Measurements from ENCODE around the gene PRRT2. TPM values are rescaled to one million over a fixed set of nuclear protein-coding genes. Genes with fewer than 3 reads are reported as not detected.
A peak's percentile ranks its signal among the peaks of the same experiment; 100 is the strongest.
"Not testable (repeated sequence)": the region's sequence is repeated elsewhere in the genome, so short reads cannot be mapped to it uniquely, and the experiment has no call there.

PRRT2 gene
- 3.3 and 7.4 TPM in 2 replicates for total RNA-seq (2014; rRNA removed; shearing (Covaris generic))

GRCh38 chr16:29811896-29812665 is at the start of gene PRRT2:
Gene PRRT2 (plus strand): TSS chr16:29812193. CDS start chr16:29813055, 862 bp downstream.
- DNase-seq (ENCODE audit: low spot score), result no peak

GRCh38 chr16:29763326-29763725 is 48.7 kb upstream of the PRRT2 start:
- DNase-seq (ENCODE audit: low spot score), result no peak

GRCh38 chr16:29765167-29766032 is 46.6 kb upstream of the PRRT2 start:
- peak; percentile 14 for DNase-seq (ENCODE audit: low spot score)

- no peak for DNase-seq (ENCODE audit: low spot score)
Observed at GRCh38 chr16:29766571-29766970, 45.4 kb upstream of the PRRT2 start.

GRCh38 chr16:29767062-29767461 is 44.9 kb upstream of the PRRT2 start:
- DNase-seq (ENCODE audit: low spot score), result no peak

DNA sequence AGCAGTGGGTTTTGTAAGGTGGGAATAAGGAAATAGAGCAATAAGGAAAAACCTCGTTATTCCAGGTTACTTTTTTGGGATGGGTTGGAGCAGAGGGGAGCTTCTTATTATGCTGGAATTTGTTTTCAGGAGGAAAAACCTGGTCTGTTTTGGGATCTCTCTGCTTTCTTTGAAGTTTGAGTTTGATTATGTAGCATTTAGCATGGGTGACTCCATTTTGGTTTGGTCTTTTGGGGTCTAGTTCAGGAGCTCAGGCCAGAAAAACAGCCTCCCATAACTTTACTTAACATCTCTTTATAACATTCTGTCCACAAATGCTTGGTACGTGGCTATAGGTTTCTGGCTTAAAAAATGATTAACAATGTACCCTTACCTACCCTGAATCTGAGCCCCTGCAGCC is 42.5 kb upstream of the PRRT2 start:
- no peak for DNase-seq (ENCODE audit: low spot score)

DNA sequence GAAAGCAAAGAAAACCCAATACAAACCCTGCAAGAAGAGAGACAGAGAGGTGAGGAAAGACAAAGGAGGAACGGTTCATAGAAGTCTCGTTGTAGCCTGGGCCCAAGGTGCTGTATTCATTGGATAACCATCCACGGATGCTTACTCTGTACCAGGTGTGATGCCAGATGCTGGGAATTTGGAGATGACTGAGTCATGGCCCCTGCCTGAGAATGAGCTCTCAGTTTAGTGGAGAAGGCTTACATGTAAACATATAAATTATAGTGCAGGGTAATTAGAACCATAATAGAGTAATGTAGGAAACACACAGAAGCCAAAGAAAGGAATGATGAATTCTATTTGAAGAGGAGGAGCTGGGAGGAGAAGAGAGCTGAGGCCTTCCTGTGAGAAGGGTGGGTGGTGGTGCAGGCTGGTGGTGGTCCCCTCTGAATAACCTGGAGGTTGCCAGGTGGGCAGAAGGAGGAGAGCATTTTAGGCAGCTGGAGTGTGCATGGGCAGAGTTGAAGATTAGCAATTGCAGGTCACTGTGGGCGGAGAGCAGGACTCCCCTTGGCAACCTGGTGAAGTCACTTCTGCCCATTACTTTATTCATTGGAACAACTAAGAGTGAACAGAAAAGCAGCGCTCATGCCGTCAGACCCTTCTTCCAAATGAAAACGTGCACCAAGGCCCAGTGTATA is 41.6 kb upstream of the PRRT2 start:
- no peak for DNase-seq (ENCODE audit: low spot score)

DNA sequence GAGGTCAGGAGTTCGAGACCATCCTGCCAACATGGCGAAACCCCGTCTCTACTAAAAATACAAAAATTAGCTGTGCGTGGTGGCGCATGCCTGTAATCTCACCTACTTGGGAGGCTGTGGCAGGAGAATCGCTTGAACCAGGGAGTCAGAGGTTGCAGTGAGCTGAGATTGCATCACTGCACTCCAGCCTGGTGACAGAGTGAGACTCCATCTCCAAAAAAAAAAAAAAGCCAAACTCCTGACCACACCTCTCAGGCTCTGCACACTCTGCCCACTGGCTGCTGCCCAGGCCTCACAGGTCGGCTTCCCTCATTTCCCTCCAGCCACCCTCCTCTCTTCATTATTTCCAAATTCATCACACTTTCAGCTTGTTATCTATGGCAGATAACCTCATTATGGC is 39.7 kb upstream of the PRRT2 start:
- DNase-seq (ENCODE audit: low spot score), result not testable (repeated sequence)

DNA sequence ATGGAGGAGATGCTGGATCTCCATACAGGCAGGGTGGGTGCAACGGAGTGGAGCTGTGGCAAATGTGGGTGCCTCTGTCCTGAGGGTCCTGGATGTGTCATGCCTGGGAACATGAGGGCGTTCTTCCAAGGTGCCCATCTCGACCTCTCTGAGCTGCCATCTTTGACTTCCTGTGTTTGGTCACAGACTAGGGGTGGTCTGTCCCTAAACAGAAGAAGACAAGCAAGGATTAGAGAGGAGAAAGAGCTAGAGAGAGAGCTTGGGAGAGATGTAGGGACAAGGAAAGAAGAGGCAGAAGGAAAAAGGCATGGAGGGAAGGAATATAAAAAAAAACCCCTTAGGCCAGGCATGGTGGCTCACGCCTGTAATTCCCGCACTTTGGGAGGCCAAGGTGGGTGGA is 37.3 kb upstream of the PRRT2 start:
- DNase-seq (ENCODE audit: low spot score), result no peak

- DNase-seq (ENCODE audit: low spot score), result peak; percentile 89
Observed at GRCh38 chr16:29775742-29776408, 36.1 kb upstream of the PRRT2 start.

DNA sequence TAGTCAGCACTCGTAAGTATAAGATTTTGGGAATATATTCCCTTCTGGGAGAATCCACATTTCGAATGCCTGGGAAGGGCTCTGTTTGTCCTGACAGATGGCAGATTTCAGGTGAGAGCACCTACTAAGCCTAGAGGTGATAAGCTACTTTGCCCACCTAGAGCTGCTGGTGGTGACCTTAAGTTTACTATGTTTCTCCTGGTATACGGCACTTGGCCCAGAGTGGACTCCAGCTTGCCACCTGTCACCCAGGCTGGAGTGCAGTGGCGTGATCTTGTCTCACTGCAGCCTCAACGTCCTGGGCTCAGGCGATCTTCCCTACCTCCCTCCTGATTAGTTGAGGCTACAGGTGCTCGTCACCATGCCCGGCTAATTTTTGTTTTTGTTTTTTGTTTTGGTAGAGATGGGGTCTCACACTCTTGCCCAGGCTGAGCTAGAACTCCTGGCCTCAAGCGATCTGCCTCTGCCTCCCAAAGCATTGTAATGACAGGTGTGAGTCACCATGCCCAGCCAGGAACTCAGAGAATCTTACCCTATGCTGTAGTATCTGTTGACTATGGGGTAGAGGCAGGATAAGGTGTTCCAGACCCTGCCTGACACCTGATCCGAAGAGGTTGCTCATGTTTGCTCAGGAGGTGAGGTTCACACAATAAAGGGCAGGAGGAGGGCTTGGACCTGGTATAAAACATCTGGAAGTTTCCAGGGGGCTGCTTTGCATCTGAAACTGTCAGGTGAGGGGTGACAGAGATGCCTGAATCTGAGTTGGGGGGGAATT is 34.2 kb upstream of the PRRT2 start, which contains the start of gene ZG16:
Gene ZG16, plus strand, starts transcription at position 681 of the 775 bp plus-strand sequence. CDS start 1,011 bp downstream, outside the sequence.
- DNase-seq (ENCODE audit: low spot score), result no peak

- DNase-seq (ENCODE audit: low spot score), result peak; percentile 54
Observed at GRCh38 chr16:29779474-29779873, 32.5 kb upstream of the PRRT2 start.

DNA sequence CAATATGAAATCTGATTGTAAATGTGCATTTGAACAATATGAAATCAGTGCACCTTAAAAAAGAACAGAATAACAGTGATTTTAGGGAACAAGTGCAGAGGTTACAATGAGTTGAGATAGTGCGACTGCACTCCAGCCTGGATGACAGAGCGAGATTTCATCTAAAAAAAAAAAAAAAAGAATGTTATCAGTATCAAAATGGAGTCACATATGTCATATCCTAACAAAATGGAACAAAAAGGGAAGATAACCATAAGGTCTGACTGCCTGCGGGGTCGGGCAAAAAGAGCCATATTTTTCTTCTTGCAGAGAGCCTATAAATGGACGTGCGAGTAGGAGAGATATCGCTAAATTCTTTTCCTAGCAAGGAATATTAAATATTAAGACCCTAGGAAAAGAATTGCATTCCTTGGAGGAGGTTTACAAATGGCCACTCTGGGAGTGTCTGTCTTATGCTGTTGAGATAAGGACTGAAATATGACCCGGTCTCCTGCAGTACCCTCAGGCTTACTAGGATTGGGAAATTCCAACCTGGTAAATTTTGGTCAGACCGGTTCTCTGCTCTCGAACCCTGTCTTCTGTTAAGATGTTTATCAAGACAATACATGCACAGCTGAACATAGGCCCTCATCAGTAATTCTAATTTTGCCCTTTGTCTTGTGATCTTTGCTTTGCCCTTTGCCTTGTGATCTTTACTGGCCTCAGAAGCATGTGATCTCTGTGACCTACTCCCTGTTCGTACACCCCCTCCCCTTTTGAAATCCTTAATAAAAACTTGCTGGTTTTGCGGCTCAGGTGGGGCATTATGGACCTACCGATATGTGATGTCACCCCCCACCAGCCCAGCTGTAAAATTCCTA is 28.7 kb upstream of the PRRT2 start:
- DNase-seq (ENCODE audit: low spot score), result not testable (repeated sequence)

GRCh38 chr16:29784157-29784556 is 27.8 kb upstream of the PRRT2 start:
- no peak for DNase-seq (ENCODE audit: low spot score)

DNA sequence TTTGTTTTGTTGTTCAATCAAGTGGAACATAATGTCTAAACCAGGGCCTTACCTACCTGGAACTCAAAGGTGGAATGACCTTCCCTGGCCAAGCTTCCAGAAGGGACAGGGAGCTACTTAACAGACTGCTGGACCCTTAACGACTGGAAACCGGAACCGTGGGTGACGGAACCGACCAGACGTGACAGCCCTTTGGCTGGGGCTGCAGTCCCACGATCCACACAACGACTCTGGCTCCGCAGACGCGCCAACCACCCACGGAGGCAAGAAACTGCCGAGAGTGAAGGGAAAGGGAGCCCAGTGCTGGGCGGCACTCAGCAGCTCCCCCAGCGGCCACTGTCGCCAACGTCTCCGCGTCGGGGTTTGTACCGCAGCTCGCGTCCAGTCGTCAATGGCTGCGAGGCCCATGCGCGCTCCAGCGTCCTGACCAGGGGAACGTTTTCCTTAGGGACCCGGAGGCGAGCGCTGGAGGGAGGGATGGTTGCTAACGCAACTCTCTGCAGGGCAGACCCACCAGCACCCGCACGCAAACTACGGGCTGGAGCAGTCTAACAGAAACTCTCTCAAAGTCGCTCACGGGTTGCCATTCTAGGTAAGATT is 27.0 kb upstream of the PRRT2 start:
- no peak for DNase-seq (ENCODE audit: low spot score)

DNA sequence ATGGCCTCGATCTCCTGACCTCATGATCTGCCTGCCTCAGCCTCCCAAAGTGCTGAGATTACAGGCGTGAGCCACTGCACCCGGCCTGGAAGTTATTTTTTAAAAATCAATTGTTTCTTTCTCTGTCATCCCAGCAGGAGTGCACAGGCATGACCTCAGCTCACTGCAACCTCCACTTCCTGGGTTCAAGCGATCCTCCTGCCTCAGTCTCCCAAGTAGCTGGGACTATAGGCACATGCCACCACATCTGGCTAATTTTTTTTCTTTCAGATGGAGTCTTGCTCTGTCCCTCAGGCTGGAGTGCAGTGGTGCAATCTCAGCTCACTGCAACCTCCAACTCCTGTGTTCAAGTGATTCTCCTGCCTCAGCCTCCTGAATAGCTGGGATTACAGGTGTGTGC is 24.8 kb upstream of the PRRT2 start:
- DNase-seq (ENCODE audit: low spot score), result not testable (repeated sequence)

DNA sequence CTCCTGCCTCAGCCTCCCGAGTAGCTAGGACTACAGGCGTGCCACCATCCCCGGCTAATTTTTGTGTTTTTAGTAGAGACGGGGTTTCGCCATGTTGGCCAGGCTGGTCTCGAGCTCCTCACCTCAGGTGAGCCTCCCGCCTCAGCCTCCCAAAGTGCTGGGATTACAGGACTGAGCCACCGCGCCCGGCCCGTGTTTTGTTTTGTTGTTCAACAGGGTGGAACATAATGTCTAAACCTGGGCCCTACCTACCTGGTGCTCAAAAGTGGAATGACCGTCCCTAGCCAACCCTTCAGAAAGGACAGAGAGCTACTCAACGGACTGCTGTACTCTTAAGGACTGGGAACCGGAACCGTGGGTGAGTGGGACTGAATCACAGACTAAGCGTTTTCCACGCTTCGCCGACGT is 22.2 kb upstream of the PRRT2 start:
- DNase-seq (ENCODE audit: low spot score), result no peak

DNA sequence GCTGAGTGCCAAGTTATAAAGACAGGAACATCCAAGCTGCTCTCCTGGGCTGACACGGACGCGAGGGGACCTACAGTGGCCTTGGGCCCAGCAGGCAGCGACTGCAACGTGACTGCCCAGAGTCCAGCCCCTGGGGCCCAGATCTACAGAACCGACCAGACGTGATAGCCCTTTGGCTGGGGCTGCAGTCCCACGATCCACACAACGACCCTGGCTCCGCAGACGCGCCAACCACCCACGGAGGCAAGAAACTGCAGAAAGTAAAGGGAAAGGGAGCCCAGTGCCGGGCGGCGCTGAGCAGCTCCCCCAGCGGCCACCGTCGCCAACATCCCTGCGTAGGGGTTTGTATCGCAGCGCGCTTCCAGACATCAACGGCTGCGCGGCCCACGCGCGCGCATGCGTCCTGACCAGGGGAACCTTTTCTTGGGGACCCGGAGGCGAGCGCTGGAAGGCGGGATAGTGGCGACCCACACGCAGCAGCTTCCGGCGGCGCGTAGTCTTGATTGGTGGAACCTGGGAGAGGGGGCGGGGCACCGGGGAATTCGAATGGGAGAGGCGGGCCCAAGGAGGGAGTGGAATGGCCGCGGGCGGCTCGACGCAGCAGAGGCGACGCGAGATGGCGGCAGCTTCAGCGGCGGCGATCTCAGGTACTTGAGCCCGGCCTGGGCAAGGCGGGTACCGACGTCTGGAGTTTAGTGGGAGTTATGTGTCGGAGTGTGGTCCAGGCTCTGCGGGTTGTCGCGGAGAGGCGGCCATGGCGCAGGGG is 21.6 kb upstream of the PRRT2 start, which contains the start of gene KIF22:
Gene KIF22, plus strand, starts transcription at position 569 of the 766 bp plus-strand sequence. Its CDS starts 9 bp downstream, at position 578.
- peak; percentile 96 for DNase-seq (ENCODE audit: low spot score)
